Activated gamma-delta T cell treated with anti-CD3 and anti-CD28 coated beads, Interleukin-2, amount 50 U/mL, for 16 hours (primary cell): ENCODE data around the gene ZFAND2A.
"Not testable (repeated sequence)": the region's sequence is repeated elsewhere in the genome, so short reads cannot be mapped to it uniquely, and the experiment has no call there.

ENCODE experiments used
- DNase-seq: peaks from one replicate; pipeline ENCODE4 v3.0.0-alpha.2; 2020; ENCODE audit warnings: low read depth

Gene ZFAND2A

DNA sequence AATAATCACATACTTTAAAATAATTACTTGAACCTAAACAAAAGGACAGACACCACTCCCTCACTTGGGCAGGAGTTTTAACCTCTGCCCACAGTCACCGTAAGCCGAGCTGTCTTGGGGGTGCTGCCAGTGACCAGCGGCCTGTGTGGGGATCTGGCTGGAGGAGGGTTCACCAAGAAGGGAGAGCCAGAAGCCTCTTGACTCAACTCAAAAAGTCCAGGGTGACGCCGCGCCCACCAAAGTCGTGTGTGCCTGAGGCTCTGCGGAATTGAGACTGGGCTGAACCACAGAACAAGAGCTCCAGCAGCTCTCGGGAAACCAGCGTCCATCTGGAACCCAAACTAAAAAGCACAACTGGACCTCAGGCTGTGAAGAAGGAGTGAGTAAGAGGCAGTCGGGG, 35.8 kb downstream of the ZFAND2A start:
- DNase-seq, result no peak

DNA sequence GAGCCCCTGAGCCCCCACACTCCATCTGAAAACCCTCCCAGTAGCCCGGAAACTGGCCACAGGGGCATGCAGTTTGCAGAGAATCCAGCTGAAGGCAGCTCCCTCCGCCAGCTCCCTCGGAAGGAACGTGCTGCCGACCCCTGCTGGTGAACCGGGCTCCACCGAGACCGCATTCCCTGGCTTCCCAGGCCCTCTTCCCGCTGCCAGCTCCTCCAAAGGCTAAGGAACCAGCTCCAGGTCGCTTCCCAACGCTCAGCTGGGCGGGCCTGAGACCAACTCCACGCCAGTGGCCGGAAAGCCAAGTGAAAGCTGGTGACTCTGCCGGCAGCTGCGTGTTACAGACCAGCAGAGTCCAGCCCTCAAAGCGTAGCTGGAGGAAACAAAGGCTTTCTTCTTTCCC, 36.3 kb downstream of the ZFAND2A start:
- DNase-seq, result no peak

DNA sequence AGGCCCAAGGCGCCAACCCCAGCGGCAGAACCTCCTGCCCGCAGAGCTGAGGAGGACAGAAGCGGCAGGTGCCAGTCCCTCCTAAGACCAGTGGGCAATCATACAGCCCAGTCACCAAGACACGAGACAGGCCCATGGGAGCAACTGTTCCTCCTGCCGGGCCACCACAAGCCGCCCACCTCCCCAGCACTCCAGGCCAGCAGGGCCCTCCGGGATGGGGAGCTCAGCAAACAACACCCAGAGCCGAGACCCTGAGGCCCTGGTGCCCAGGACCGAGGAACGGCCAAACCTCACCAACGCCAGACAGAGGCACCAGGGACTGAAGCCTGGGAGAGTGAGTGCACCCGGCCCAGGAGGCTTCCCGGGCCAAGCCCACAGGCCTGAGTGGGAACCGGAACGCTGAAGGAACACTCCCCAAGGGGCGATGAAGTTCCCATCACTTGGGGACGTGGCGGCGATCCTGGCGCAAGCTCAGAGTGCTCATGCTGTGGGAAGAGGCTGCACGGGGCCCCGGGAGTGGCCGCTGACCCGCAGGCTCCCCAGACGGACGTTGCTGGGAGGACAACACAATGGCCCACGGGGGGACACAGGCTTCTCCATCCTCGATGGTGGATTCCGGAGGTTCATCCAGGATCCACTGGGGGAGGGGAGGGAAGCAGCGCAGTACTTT, 37.0 kb downstream of the ZFAND2A start:
- no peak for DNase-seq

DNA sequence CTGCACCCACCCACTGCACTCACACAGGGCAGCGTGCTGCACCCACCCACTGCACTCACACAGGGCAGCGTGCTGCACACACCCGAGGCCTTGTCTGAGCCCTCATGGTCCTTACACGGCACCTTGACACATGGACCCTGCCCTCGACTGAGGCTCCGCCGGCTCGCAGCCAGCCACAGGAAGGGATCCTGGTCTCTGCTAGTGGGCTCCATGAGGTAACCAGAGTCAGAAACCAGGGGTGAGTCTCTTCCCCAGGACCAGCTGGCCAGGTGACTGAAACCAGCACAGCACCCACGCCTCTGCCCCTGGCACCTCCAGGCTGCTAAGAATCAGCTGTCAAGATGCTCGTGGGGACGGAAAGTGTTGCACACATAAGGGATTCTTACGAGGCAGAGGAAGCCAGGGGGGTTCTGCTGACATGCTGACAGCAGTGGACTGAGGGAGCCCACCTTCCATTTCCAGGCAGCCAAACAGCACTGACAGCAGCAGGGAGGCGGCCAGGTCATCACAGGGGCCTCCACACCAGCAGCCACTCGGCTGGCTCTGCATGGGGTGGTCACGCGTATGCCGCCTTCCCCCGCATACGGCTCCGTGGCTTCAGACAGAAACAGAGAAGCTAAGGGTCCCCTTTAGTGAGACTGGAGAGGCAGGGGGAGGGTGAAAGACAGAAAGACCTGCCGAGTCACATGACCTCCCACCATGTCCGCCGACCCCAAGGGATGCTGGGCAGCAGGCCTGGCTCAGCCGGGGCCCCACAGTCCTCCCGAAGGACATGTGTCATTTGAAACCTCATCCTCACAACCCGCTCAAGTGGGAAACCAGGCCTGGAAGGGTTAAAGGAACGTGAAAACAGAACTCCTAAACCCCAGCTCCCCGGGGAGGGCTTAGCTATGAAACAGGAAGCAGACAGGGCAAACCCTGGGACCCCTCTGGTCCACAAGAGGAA, 37.8 kb downstream of the ZFAND2A start:
- DNase-seq, result no peak

DNA sequence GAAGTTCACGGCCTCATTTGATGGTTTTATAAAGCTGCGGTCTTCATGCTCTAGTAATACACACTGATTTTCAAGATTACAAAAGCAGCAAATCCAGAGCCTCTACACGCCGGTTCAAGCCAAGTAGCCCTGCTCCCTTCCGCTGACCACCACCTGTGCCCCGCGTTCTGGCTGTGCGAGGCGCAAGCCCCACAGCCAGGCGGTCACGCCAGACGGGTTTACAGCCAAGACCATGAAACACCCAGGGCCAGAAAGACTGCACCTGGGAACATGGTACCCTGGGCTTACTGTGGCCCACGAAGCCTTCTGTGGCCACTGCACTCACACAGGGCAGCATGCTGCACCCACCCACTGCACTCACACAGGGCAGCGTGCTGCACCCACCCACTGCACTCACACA, 38.5 kb downstream of the ZFAND2A start:
- DNase-seq, result no peak

DNA sequence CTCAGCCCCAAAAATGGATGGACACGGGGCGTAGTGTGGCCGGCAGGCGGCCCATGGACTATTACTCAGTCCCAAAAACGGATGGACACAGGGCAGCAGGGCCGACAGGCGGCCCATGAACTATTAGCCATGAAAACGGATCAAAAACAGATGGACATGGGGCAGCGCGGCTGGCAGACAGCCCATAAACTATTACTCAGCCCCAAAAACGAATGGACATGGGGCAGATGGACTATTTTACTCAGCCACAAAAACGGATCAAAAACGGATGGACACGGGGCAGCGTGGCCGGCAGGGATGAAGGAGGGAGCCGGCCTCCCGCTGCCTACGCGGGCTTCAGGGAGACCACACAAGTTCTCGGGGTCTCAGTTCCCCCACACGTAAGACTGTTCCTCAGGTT, 39.2 kb downstream of the ZFAND2A start:
- no peak for DNase-seq

DNA sequence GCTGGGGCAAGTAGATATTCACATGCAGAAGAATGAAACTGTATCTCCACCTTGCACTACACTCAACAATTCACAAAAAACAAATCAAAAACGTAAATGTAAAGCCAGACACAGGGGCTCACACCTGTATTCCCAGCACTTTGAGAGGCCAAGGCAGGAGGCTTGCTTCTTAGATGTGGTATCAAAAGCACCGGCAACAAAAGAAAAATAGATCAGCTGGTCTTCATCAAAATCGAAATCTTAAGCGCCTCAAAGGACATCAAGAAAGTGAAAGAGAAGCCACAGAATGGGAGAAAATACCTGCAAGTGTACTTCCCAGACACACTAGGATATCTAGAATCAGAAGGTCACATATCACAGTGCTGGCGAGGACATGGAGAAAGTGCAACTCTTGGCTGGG, 40.8 kb downstream of the ZFAND2A start:
- DNase-seq, result no peak

DNA sequence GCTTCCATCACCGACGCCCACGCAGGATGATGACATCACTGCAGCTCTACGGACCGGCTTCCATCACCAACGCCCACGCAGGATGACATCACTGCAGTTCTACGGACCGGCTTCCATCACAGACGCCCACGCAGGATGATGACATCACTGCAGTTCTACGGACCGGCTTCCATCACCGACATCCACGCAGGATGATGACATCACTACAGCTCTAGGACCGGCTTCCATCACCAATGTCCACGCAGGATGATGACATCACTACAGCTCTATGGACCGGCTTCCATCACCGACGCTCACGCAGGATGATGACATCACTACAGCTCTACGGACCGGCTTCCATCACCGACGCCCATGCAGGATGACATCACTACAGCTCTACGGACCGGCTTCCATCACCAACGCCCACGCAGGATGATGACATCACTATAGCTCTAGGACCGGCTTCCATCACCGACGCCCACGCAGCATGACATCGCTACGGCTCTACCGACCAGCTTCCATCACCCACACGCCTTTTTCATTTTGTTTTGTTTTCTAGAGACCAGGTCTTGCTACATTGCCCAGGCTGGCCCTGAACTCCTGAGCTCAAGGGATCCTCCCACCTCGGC, 42.6 kb downstream of the ZFAND2A start:
- no peak for DNase-seq

DNA sequence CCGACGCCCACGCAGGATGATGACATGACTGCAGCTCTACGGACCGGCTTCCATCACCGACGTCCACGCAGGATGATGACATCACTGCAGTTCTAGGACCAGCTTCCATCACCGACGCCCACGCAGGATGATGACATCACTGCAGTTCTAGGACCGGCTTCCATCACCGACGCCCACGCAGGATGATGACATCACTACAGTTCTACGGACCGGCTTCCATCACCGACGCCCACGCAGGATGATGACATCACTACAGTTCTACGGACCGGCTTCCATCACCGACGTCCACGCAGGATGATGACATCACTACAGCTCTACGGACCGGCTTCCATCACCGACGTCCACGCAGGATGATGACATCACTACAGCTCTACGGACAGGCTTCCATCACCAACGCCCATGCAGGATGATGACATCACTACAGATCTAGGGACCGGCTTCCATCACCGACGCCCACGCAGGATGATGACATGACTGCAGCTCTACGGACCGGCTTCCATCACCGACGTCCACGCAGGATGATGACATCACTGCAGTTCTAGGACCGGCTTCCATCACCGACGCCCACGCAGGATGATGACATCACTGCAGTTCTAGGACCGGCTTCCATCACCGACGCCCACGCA, 43.5 kb downstream of the ZFAND2A start:
- not testable (repeated sequence) for DNase-seq

DNA sequence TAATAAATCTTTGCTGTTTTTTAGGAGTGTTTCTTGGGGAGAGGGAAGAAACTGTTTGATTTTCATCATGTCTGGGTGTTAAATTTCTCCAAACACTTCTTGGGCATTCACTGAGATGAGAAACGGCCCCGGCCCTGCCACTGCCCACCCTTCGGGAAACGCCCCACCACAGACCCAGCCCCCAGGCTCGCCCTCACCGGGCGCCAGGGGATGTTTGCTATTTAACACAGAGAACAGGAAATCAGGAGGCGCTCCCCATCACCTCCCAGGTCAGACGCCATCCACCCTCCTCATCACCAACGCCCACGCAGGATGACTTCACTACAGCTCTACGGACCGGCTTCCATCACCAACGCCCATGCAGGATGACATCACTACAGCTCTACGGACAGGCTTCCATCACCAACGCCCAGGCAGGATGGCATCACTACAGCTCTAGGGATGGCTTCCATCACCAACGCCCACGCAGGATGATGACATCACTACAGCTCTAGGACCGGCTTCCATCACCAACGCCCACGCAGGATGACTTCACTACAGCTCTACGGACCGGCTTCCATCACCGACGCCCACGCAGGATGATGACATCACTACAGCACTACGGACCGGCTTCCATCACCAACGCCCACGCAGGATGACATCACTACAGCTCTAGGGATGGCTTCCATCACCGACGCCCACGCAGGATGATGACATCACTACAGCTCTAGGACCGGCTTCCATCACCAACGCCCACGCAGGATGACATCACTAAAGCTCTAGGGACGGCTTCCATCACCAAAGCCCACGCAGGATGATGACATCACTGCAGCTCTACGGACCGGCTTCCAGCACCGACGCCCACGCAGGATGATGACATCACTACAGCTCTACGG, 44.6 kb downstream of the ZFAND2A start:
- not testable (repeated sequence) for DNase-seq

DNA sequence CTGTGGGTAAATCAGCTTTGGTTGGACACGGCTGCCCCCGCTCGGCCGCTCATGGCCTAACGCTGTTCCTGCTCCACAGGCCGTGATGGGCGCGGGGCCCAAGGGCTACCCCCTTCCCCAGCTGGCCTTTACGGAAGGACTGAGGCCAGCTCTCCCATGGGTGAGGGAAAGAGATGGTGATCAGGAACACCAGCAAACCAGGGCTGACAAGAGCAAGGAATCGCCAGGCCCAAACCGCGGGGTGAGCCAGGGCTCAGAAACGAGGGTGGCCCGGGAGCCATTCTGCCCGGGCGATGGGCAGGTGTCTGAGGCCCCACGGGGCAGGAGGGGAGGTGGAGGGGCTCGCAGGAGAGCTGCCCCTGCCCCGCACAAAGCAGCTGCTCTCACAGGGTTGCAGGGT, 45.5 kb downstream of the ZFAND2A start:
- no peak for DNase-seq

DNA sequence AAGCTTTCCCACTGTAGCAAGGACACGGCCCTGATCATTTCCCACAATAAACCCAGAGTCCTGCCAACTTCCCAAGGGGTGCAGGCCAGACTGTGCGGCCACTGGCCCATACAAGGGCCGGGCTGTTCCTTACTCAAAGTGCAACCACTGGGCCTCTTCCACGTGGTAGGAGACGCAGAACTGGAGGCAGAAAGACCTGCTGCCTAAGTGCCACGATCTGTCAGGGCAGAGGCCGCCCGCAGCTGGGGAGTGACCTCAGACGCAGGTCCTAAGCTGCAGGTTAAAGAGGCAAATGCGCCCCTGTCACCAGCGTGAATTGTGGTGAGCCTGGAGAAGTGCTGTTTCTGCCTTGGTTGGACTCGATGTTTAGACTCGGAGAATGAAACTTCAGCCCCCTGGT, 45.9 kb downstream of the ZFAND2A start:
- no peak for DNase-seq

DNA sequence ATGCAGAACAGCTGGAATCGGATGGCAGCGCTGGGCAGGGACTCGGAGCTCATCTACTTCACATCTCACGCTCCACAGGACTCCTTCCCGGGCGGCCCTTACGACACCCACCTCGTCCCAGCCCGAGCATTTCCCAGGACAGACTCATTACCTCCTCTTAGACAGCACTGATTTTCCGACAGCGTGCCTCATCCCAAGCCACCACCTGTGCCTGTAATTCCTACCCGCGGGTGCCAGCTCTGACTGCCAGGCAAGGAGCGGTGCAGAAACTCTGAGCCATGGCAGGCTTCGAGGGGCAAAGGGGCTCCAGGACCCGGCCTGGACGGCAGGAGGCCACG, 46.5 kb downstream of the ZFAND2A start:
- no peak for DNase-seq

DNA sequence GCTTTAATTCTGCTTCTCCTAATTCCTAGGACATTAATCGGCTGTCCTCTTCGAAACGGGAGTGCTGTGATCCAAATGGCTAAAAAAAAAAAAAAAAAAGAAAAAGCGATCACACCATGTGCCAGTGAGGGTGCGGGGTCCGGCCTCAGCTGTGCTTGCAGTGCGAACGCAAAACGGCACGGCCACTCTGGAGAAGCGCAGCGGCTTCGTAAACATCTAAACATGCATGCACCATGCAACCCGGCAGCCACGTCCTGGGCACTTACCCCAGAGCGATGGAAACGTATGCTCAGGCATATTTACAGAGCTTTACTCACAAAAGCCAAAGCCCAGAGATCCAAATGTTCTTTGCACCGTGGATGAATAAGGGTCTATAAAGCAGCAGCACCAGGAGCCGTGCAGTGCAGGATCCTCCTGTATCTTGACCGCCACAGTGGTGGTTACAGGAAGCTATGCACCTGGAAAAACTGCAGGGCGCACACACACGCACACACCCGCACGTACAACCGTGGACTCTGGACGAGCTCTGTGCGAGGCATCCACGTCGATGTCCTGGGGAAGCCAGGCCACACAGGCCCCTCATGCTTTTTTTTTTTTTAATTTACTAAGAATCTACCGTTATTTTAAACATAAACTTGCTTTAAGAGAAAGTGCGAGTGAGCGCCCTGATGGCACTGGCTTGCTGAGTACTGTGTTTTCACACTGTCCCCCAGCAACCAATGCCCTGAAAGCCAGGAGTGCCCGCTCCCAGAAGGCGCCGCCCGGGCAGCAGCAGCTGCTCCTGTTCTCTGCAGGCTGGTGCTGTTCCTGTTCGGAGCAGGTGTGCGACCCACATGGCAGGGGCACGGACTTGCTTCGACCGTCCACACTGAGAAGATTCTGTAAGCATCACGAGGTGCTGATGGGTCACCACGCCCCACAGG, 47.1 kb downstream of the ZFAND2A start:
- no peak for DNase-seq

DNA sequence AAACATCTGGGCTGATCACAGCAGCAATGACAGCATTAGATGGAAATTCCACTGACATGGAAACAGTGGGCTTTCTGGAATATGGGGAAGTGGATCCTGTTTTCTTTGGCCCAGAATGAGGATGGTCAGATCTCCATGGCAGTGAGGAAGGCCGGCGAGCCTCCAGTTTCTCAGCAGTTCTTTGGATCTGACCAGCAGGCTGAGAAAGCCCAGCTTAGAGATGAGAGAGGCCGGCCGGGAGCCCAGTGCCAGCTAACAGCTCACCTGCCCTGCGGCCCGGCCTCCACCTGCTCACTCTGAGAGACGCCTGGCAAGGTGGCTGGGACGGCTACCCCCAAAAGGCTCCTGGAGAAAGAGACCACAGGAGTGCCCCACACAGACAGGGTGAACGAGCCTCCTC, 47.9 kb downstream of the ZFAND2A start:
- no peak for DNase-seq

DNA sequence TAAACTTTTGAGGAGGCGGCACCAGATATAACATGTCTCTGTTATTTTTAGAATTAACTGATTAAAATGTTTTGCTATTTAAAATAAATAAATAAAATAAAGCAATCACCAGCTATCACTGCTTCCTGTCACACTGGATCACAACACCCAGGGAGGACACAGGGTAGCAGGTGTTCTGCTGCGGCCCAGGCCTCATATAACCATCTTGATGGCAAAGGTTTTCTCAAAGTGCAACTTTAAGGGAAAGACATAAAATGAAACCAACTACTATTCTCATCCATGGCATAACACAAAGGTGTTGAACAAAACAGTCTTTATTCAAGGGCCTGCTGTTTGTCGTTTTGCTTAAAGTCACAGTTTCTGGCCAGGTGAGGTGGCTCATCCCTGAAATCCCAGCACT, 48.8 kb downstream of the ZFAND2A start:
- no peak for DNase-seq

DNA sequence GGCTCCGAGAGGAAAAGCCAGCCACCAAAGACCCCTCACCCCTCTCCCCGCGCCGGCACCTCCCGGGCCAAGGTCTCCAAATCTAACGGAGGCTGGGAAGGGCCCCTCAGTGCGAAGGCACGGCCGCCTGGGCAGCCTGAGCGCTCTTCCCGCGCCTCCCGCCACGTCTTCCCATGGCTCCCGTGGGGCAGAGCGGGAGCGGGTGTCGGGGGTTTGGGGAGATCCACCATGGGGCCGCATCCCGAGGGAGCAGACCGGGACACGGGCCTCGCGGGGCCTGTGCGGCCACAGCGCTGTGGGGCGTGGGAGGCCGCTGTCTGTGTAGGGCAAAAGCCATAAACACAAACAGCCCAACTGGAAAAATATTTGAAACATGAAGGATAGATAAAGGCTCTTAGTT, 49.6 kb downstream of the ZFAND2A start:
- DNase-seq, result no peak

DNA sequence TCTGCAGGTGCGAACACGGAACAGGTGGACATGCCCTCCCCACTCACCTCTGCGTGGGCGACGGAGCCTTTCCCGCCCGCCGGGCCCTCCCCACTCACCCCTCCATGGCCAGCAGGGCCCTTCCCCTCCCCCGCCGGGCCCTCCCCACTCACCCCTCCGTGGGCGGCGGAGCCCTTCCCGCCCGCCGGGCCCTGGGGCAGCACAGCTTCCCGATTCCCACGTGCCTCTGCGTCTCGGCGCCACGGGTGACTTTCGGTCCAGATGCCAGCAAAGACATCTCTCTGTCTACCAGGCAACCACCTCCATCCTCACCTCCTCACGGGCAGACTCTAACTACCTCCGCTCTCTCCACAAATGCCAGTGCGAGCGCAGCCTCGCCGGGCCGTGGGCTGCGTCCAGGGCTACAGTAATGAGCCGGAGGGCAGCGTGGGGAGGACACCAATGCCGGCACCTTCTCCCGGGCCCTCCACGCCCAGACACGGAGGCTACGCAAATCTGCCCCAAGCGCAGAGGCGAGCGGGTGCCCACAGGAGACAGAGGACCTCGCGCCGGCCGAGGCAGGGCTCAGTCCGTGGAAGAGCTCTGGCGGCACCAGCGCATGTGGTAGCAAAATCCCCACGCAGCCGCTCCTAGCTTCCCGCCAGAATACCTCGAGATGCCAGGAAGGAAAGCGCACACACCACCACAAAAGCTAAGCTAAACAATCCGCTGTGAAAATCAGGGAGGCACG, 50.2 kb downstream of the ZFAND2A start:
- DNase-seq, result no peak

DNA sequence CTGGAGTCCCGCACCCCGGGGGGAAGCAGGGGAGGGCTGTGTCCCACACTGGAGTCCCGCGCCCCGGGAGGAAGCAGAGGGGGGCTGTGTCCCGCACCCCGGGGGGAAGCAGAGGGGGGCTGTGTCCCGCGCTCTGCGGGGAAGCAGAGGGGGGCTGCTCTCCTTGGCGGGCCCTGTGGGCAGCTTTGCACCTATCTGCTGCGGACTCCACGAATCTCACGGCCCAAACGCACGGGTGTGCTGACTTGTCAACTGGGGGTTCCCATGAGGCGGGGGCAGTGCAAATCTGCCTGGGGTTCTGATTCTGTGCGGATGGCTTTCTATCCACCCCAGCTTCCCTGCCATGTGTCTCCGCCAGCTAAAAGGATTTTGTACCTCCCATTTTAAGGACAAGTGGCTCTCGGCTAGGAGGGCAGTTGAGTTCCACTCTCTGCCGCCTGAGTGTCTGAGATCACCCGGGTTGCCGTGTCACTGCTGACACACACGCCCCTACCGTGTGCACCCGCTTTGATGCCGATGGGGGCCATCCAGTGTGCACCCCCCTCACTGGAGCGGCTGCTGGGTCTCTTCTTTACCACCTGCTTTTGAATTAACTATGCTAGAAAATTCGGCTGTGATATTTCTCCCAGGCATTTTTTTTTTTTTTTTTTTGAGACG, 51.6 kb downstream of the ZFAND2A start:
- no peak for DNase-seq
